Endodermal cell (in vitro differentiated cells): ENCODE measurements around the gene ABCC1. TPM values are rescaled to one million over a fixed set of nuclear protein-coding genes. Genes with fewer than 3 reads are reported as not detected.

Source experiments
- DNase-seq: peaks from one replicate; pipeline ENCODE4 v3.0.0-alpha.2; 2017
- H3K27ac ChIP-seq: 2 replicates; pipeline ENCODE4 v1.5.1; 2013; ENCODE audit warnings: mild to moderate bottlenecking, low read depth, low read length, moderate library complexity
- H3K27me3 ChIP-seq: 2 replicates; pipeline ENCODE4 v1.6.1; 2013; ENCODE audit warnings: mild to moderate bottlenecking, low read length, moderate library complexity; ENCODE audit not compliant: insufficient read depth, control insufficient read depth, poor library complexity, severe bottlenecking
- H3K36me3 ChIP-seq: 2 replicates; pipeline ENCODE4 v1.7.0; 2013; ENCODE audit warnings: mild to moderate bottlenecking, low read length, moderate library complexity; ENCODE audit not compliant: control insufficient read depth, insufficient read depth
- H3K4me1 ChIP-seq: one replicate; pipeline ENCODE4 v1.7.0; 2013; ENCODE audit warnings: low read length; ENCODE audit not compliant: control insufficient read depth, insufficient read depth
- H3K4me3 ChIP-seq: 2 replicates; pipeline ENCODE4 v1.5.1; 2013; ENCODE audit warnings: mild to moderate bottlenecking, low read length, moderate library complexity
- H3K9ac ChIP-seq: 2 replicates; pipeline ENCODE4 v1.6.1; 2013; ENCODE audit warnings: mild to moderate bottlenecking, low read length, moderate library complexity; ENCODE audit not compliant: poor library complexity, severe bottlenecking; ENCODE audit errors: extremely low read depth
- H3K9me3 ChIP-seq: 2 replicates; pipeline ENCODE4 v1.6.1; 2013; ENCODE audit warnings: mild to moderate bottlenecking, low read length, moderate library complexity; ENCODE audit not compliant: control insufficient read depth
- H3K27ac Mint-ChIP-seq: 2 replicates; pipeline ENCODE4 v1.8.0; 2020; ENCODE audit warnings: mixed read lengths
- H3K27me3 Mint-ChIP-seq: 2 replicates; pipeline ENCODE4 v1.8.0; 2021; ENCODE audit warnings: mild to moderate bottlenecking, mixed read lengths; ENCODE audit not compliant: insufficient read depth
- H3K36me3 Mint-ChIP-seq: 2 replicates; pipeline ENCODE4 v1.8.0; 2020; ENCODE audit warnings: low read depth, mixed read lengths
- H3K4me1 Mint-ChIP-seq: 2 replicates; pipeline ENCODE4 v1.8.0; 2020; ENCODE audit warnings: mixed read lengths
- H3K4me3 Mint-ChIP-seq: 2 replicates; pipeline ENCODE4 v1.8.0; 2020; ENCODE audit warnings: mild to moderate bottlenecking, moderate library complexity, mixed read lengths
- H3K9me3 Mint-ChIP-seq: 2 replicates; pipeline ENCODE4 v1.8.0; 2020; ENCODE audit warnings: mild to moderate bottlenecking, mixed read lengths
- CTCF ChIP-seq: fragments of 200-600 bp; sonication (generic); conservative IDR thresholded peaks from 2 replicates; pipeline ENCODE4 v1.5.0; 2021; ENCODE audit warnings: antibody characterized with exemption, mild to moderate bottlenecking
- WGBS, 2 experiments: methylation state at CpG; one replicate each; pipeline versions ENCODE4 v1.1.5 to v1.1.7; 2013; ENCODE audit warnings: missing lambda C conversion rate in 2 of 2, mixed read lengths in 1 of 2; ENCODE audit not compliant: insufficient coverage in 1 of 2, insufficient read length in 1 of 2; 5-methylcytosine and 5-hydroxymethylcytosine counted together
- total RNA-seq, 2 donors: library from RNA; stranded (reverse); fragmentation: NEBNext Ultra II Directional in 1 of 2; extraction: Animal tissue kit (Norgen Biotek cat#: 25700) in 1 of 2; gene quantifications; 2 replicates in 1 of 2; 3 replicates in 1 of 2; pipeline ENCODE4 v1.2.1, GENCODE V29; 2021

Gene ABCC1
- total RNA-seq, 2 donors from 2014 or later = 47.1 to 51.2 TPM

GRCh38 chr16:16001596-16002255 lies 52.3 kb downstream of the ABCC1 start:
- peaks cover 13% of the 10 kb centered on the region for H3K4me1 Mint-ChIP-seq
- peaks cover 8% of the 10 kb centered on the region for H3K27me3 Mint-ChIP-seq
- Histone ChIP-seq H3K27ac (no peak overlapping the region), H3K9ac (no peak overlapping the region), H3K4me1 (no peaks in the 10 kb centered on the region), H3K36me3 (no peaks in the 10 kb centered on the region), H3K9me3 (no peaks in the 10 kb centered on the region), H3K4me3 (no peak overlapping the region), H3K27me3 (no peaks in the 10 kb centered on the region)
- H3K4me3 Mint-ChIP-seq = no peak overlapping the region
- no peaks in the 10 kb centered on the region for H3K9me3 Mint-ChIP-seq
- no peak overlapping the region for H3K27ac Mint-ChIP-seq
- DNase-seq = no peak
- 90 to 93% methylated on average over 3 to 5 of the region's 6 CpGs for WGBS, 2 experiments
- TF ChIP-seq CTCF = no peak
- peaks cover 4% of the 10 kb centered on the region for H3K36me3 Mint-ChIP-seq

- no peaks in the 10 kb centered on the region for H3K9me3 Mint-ChIP-seq
- H3K4me1 Mint-ChIP-seq = peaks cover 9% of the 10 kb centered on the region
- no peaks in the 10 kb centered on the region for H3K36me3 ChIP-seq
- H3K36me3 Mint-ChIP-seq = peaks cover 5% of the 10 kb centered on the region
- no peak for DNase-seq
- no peak overlapping the region for H3K27ac ChIP-seq
- no peak overlapping the region for H3K4me3 ChIP-seq
- no peak overlapping the region for H3K9ac ChIP-seq
- H3K27me3 ChIP-seq = no peaks in the 10 kb centered on the region
- no peak overlapping the region for H3K4me3 Mint-ChIP-seq
- no peak overlapping the region for H3K27ac Mint-ChIP-seq
- 0% methylated on average over 1 of the region's 1 CpG for WGBS, 2 experiments
- no peak for TF ChIP-seq CTCF
- no peaks in the 10 kb centered on the region for H3K4me1 ChIP-seq
- peaks cover 8% of the 10 kb centered on the region for H3K27me3 Mint-ChIP-seq
- H3K9me3 ChIP-seq = no peaks in the 10 kb centered on the region
These were observed 54.4 kb downstream of the ABCC1 start for GRCh38 chr16:16003719-16004313.

GRCh38 chr16:16004314-16004749 lies 54.9 kb downstream of the ABCC1 start:
- H3K4me1 ChIP-seq = no peaks in the 10 kb centered on the region
- Mint-ChIP-seq H3K27ac (no peak overlapping the region), H3K27me3 (peaks cover 8% of the 10 kb centered on the region), H3K4me1 (peaks cover 9% of the 10 kb centered on the region), H3K9me3 (no peaks in the 10 kb centered on the region), H3K36me3 (peaks cover 9% of the 10 kb centered on the region), H3K4me3 (no peak overlapping the region)
- no peaks in the 10 kb centered on the region for H3K36me3 ChIP-seq
- WGBS, 2 experiments = 65 to 70% methylated on average over 5 of the region's 5 CpGs
- TF ChIP-seq CTCF = no peak
- H3K9me3 ChIP-seq = no peaks in the 10 kb centered on the region
- H3K9ac ChIP-seq = no peak overlapping the region
- H3K27ac ChIP-seq = no peak overlapping the region
- H3K4me3 ChIP-seq = no peak overlapping the region
- H3K27me3 ChIP-seq = no peaks in the 10 kb centered on the region
- no peak for DNase-seq
